Measurements from ENCODE around the gene CDH15. TPM values are rescaled to one million over a fixed set of nuclear protein-coding genes. Genes with fewer than 3 reads are reported as not detected.

The CDH15 gene
- total RNA-seq, 1 donor from 2014 or later: under 0.01 TPM

DNA sequence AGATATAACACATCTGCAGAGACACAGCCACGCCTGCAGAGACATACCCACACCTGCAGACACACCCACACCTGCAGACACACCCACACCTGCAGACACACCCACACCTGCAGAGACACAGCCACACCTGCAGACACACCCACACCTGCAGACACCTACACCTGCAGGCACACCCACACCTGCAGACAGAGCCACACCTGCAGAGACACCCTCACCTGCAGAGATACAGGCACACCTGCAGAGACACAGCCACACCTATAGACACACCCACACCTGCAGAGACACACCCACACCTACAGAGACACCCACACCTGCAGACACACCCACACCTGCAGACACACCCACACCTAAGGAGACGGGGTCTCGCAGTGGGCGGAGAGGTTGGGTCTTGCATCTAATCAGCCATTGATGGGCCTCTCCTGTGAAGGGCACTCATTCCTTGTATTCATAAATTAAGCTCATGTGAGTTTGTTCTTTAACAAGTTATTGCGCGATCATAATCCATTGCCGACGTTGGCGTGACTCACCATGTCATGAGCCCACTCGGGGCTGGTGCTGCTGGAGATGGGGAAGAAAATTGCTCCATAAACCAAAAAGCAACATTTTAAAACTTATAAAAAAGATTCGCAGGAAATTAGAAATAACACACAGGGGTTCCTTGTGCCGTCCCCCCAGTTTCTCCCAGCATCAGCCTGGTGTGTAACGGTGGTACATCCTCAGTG lies 28.9 kb upstream of the CDH15 start:
- TF ChIP-seq, protein P1, sequence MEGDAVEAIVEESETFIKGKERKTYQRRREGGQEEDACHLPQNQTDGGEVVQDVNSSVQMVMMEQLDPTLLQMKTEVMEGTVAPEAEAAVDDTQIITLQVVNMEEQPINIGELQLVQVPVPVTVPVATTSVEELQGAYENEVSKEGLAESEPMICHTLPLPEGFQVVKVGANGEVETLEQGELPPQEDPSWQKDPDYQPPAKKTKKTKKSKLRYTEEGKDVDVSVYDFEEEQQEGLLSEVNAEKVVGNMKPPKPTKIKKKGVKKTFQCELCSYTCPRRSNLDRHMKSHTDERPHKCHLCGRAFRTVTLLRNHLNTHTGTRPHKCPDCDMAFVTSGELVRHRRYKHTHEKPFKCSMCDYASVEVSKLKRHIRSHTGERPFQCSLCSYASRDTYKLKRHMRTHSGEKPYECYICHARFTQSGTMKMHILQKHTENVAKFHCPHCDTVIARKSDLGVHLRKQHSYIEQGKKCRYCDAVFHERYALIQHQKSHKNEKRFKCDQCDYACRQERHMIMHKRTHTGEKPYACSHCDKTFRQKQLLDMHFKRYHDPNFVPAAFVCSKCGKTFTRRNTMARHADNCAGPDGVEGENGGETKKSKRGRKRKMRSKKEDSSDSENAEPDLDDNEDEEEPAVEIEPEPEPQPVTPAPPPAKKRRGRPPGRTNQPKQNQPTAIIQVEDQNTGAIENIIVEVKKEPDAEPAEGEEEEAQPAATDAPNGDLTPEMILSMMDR (IDR thresholded peaks at IDR 0.05; ENCODE audit: insufficient read depth, low read length, severe bottlenecking): no peak
- H3K27me3 ChIP-seq (ENCODE audit: control insufficient read depth, insufficient read depth, low read length): no peaks in the 10 kb centered on the region
- no peak for FAIRE-seq
- no peak overlapping the region for H3K4me3 ChIP-seq (ENCODE audit: low read depth, low read length)
- no peak for DNase-seq (ENCODE audit: low read depth)
- H3K36me3 ChIP-seq (ENCODE audit: control insufficient read depth, insufficient read depth, low read length): peaks cover 17% of the 10 kb centered on the region

DNA sequence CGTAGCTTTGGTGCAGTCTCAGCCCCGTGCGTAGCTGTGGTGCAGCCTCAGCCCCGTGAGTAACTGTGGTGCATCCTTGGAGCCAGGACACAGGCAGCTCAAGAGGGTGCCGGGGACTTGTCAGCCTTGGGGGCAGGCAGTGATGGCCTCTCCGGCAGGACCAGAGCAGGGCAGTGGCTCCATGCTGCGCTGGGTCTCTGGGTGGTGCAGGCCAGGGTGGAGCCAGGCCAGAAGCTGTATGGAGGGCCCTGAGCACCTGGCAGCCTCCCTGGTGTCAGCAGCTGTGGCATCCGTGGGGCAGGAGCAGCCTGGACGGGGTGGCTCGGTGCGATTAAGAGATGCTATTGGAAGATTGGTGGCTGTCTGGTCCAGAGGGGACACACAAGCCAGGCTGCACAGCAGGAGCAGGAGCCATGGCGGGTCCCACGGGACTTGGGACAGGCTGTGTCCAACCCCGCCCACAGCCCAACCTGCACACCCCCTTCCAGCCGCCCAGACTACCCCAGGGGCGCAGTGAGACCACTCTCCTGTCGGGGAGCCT lies 28.3 kb upstream of the CDH15 start:
- TF ChIP-seq, protein P1 (IDR thresholded peaks at IDR 0.05; ENCODE audit: insufficient read depth, low read length, severe bottlenecking): no peak
- DNase-seq (ENCODE audit: low read depth): no peak
- Histone ChIP-seq H3K4me3 (ENCODE audit: low read depth, low read length) (no peak overlapping the region), H3K36me3 (ENCODE audit: control insufficient read depth, insufficient read depth, low read length) (peaks cover 16% of the 10 kb centered on the region), H3K27me3 (ENCODE audit: control insufficient read depth, insufficient read depth, low read length) (no peaks in the 10 kb centered on the region)
- FAIRE-seq: no peak

DNA sequence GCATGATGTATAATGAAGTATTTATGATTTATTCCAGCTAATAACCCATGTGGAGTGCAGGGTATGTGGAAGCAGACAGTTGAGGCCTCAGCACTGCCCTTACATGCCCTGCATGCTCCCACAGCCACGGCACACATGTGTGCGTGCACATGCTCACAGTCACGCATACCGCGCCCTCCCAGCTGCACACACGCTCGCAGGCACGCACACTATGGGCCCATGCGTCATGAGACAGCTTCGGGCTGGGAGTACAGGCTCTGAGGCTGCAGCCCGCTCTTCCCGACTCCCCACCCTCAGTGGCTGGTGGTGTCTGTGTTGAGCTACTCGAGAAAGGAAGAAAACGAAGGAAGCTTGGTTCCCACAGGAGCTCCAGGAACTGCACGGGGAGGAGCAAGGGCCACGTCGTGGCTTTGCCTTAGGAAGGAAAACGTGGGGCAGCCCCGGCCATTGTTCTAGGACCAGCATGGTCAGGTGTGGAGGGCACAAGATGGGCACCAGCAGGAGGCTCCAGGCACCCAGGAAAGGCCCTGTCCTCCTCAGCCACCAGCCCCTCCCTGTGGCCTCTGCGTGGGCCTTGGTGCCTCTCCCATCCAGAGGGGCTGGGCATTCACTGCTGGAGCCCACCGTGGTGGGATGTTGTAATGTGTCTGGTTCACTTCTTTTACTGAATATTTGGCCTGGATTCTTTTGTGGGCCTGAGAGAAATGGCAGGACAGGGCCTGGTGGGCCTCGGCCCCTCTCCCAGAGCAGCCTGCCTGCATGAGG lies 27.5 kb upstream of the CDH15 start:
- no peak for DNase-seq (ENCODE audit: low read depth)
- no peak overlapping the region for H3K4me3 ChIP-seq (ENCODE audit: low read depth, low read length)
- peaks cover 16% of the 10 kb centered on the region for H3K36me3 ChIP-seq (ENCODE audit: control insufficient read depth, insufficient read depth, low read length)
- no peaks in the 10 kb centered on the region for H3K27me3 ChIP-seq (ENCODE audit: control insufficient read depth, insufficient read depth, low read length)
- TF ChIP-seq, protein P1 (IDR thresholded peaks at IDR 0.05; ENCODE audit: insufficient read depth, low read length, severe bottlenecking): no peak
- FAIRE-seq: no peak

DNA sequence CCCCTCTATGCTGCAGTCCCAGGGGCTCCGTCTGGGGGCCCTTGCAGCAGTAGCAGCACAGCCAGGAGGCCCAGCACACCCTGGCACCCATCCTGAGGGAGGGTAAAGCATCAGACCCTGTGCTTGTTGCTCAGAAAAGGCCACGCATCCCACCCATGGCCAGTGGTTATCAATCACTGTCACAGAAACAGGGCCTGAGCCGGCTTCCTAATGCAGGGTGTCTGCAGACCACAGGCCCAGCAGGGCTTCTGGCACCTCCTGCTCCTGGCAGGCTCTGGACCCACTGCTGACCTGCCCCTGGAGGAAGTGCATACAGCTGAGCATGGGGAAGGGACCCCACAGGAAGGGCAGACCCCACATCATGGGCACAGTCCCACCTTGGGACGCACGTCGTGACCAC lies 26.9 kb upstream of the CDH15 start:
- TF ChIP-seq, protein P1 (IDR thresholded peaks at IDR 0.05; ENCODE audit: insufficient read depth, low read length, severe bottlenecking): no peak
- no peak for DNase-seq (ENCODE audit: low read depth)

DNA sequence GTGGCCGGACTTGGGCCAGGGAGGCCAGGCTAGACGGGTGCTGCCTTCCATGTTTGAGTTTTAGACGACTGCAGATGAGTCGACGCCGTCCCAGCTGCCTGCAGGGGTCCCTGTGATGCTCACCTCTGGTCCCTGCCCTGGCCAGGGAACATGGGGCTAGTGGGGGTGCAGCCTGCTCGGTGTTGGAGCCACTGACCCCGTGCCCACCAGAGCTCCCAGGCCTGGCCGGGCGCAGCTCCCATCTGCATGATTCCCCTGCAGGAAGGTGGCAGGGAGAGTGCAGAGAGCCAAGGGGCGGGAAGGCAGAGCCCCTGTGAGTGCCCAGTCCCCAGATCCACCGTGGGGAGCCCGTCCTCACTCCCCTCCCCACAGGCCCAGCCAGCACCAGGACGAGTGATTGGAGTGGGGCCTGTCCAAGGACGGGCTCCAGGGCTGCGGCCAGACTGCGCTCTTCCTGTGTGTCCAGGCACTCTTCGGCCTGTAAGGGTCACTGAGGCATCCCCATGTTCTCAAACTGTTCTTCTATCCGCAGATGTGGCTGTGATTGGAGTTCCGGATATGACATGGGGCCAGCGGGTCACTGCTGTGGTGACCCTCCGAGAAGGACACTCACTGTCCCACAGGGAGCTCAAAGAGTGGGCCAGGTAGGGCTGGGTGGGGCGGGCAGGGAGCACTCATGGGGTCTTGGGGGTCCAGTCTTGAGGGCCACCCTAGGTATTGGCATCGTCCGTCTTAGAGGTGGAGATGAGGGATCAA lies 26.0 kb upstream of the CDH15 start:
- Histone ChIP-seq H3K36me3 (ENCODE audit: control insufficient read depth, insufficient read depth, low read length) (peaks cover 12% of the 10 kb centered on the region), H3K4me3 (ENCODE audit: low read depth, low read length) (no peak overlapping the region), H3K27me3 (ENCODE audit: control insufficient read depth, insufficient read depth, low read length) (no peaks in the 10 kb centered on the region)
- no peak for DNase-seq (ENCODE audit: low read depth)
- no peak for FAIRE-seq
- TF ChIP-seq, protein P1 (IDR thresholded peaks at IDR 0.05; ENCODE audit: insufficient read depth, low read length, severe bottlenecking): no peak

More for the DNA sequence above, 26.9 kb upstream of the CDH15 start:
- no peak for FAIRE-seq
- Histone ChIP-seq H3K36me3 (ENCODE audit: control insufficient read depth, insufficient read depth, low read length) (peaks cover 16% of the 10 kb centered on the region), H3K4me3 (ENCODE audit: low read depth, low read length) (no peak overlapping the region), H3K27me3 (ENCODE audit: control insufficient read depth, insufficient read depth, low read length) (no peaks in the 10 kb centered on the region)

Data from bronchial epithelial cell (primary cell).